ENCODE data around the gene THADA.
"Not testable (repeated sequence)": the region's sequence is repeated elsewhere in the genome, so short reads cannot be mapped to it uniquely, and the experiment has no call there.

Gene THADA

GRCh38 chr2:43595603-43596412, at the start of gene THADA:
THADA (minus strand) TSS chr2:43596038; CDS start chr2:43592392, 3,646 bp downstream.
- peaks cover 29% of the 10 kb centered on the region for H3K27me3 Mint-ChIP-seq (ENCODE audit: low read depth, poor library complexity)
- peaks cover 28% of the 10 kb centered on the region for H3K4me1 Mint-ChIP-seq
- H3K27ac Mint-ChIP-seq = peak within 1 kb of the TSS; percentile 100

GRCh38 chr2:43643680-43644079, 47.8 kb upstream of the THADA start:
- H3K36me3 Mint-ChIP-seq (ENCODE audit: low read depth) = peaks cover 4% of the 10 kb centered on the region
- TF ChIP-seq CTCF (IDR thresholded peaks at IDR 0.05) = no peak
- DNase-seq = no peak
- H3K4me1 Mint-ChIP-seq = no peaks in the 10 kb centered on the region
- H3K27ac Mint-ChIP-seq = no peak overlapping the region
- H3K4me3 Mint-ChIP-seq = no peak overlapping the region
- H3K9me3 Mint-ChIP-seq = peaks cover 17% of the 10 kb centered on the region
- peaks cover 8% of the 10 kb centered on the region for H3K27me3 Mint-ChIP-seq (ENCODE audit: low read depth, poor library complexity)

More at GRCh38 chr2:43595603-43596412, at the start of gene THADA:
- DNase-seq = peak; percentile 97
- H3K36me3 Mint-ChIP-seq (ENCODE audit: low read depth) = no peaks in the 10 kb centered on the region
- no peak for TF ChIP-seq CTCF (IDR thresholded peaks at IDR 0.05)
- no peaks in the 10 kb centered on the region for H3K9me3 Mint-ChIP-seq
- H3K4me3 Mint-ChIP-seq = peak within 1 kb of the TSS; percentile 92

- no peak overlapping the region for H3K4me3 Mint-ChIP-seq
- H3K36me3 Mint-ChIP-seq (ENCODE audit: low read depth) = peaks cover 4% of the 10 kb centered on the region
- no peak for TF ChIP-seq CTCF (IDR thresholded peaks at IDR 0.05)
- H3K27ac Mint-ChIP-seq = no peak overlapping the region
- peaks cover 20% of the 10 kb centered on the region for H3K27me3 Mint-ChIP-seq (ENCODE audit: low read depth, poor library complexity)
- peaks cover 17% of the 10 kb centered on the region for H3K9me3 Mint-ChIP-seq
- H3K4me1 Mint-ChIP-seq = peaks cover 4% of the 10 kb centered on the region
- no peak for DNase-seq
Observed at GRCh38 chr2:43642363-43642762, 46.5 kb upstream of the THADA start.

- Mint-ChIP-seq H3K4me3 (peak within 1 kb of the TSS; percentile 84), H3K9me3 (peaks cover 17% of the 10 kb centered on the region), H3K4me1 (peaks cover 32% of the 10 kb centered on the region), H3K27me3 (ENCODE audit: low read depth, poor library complexity) (peaks cover 56% of the 10 kb centered on the region), H3K27ac (peak within 1 kb of the TSS; percentile 77), H3K36me3 (ENCODE audit: low read depth) (peaks cover 4% of the 10 kb centered on the region)
- DNase-seq = peak; percentile 98
- no peak for TF ChIP-seq CTCF (IDR thresholded peaks at IDR 0.05)
Observed at GRCh38 chr2:43637030-43637803, 41.4 kb upstream of the THADA start, which contains the start of gene PLEKHH2. PLEKHH2 (plus strand) TSS chr2:43637260; CDS start chr2:43644674, 7,414 bp downstream.

GRCh38 chr2:43636621-43637020, 40.8 kb upstream of the THADA start:
- Mint-ChIP-seq H3K9me3 (peaks cover 17% of the 10 kb centered on the region), H3K4me3 (peak overlapping the region; percentile 84), H3K4me1 (peaks cover 37% of the 10 kb centered on the region), H3K27me3 (ENCODE audit: low read depth, poor library complexity) (peaks cover 56% of the 10 kb centered on the region), H3K36me3 (ENCODE audit: low read depth) (peaks cover 4% of the 10 kb centered on the region), H3K27ac (no peak overlapping the region)
- no peak for TF ChIP-seq CTCF (IDR thresholded peaks at IDR 0.05)
- no peak for DNase-seq

GRCh38 chr2:43636153-43636552, 40.3 kb upstream of the THADA start:
- DNase-seq; H3K36me3 Mint-ChIP-seq (ENCODE audit: low read depth): not testable (repeated sequence)
- Mint-ChIP-seq H3K4me1 (peaks cover 37% of the 10 kb centered on the region), H3K4me3 (peak overlapping the region; percentile 31), H3K9me3 (peaks cover 17% of the 10 kb centered on the region), H3K27ac (peak overlapping the region; percentile 77), H3K27me3 (ENCODE audit: low read depth, poor library complexity) (peaks cover 56% of the 10 kb centered on the region)
